Measurements from ENCODE around the gene RPS27L.

RPS27L gene

GRCh38 chr15:63188926-63189871, 31.9 kb upstream of the RPS27L start, which contains the start of gene RAB8B:
TSS of gene RAB8B (plus strand) at chr15:63189606. CDS start at chr15:63189625, 19 bp downstream.
- peak within 1 kb of the TSS; percentile 90 for H3K4me3 ChIP-seq (ENCODE audit: low read length)
- peak; percentile 87 for DNase-seq (ENCODE audit: low read depth, low spot score)

- DNase-seq (ENCODE audit: low read depth, low spot score) = no peak
- peak overlapping the region; percentile 90 for H3K4me3 ChIP-seq (ENCODE audit: low read length)
These were observed 31.1 kb upstream of the RPS27L start for GRCh38 chr15:63188247-63188925.

GRCh38 chr15:63187589-63188226, 30.4 kb upstream of the RPS27L start:
- no peak for DNase-seq (ENCODE audit: low read depth, low spot score)
- H3K4me3 ChIP-seq (ENCODE audit: low read length) = no peak overlapping the region

GRCh38 chr15:63186065-63186464, 28.8 kb upstream of the RPS27L start:
- DNase-seq (ENCODE audit: low read depth, low spot score) = no peak
- no peak overlapping the region for H3K4me3 ChIP-seq (ENCODE audit: low read length)

- DNase-seq (ENCODE audit: low read depth, low spot score) = no peak
- no peak overlapping the region for H3K4me3 ChIP-seq (ENCODE audit: low read length)
These were observed 27.9 kb upstream of the RPS27L start for GRCh38 chr15:63185206-63185605.

GRCh38 chr15:63181648-63182047, 24.4 kb upstream of the RPS27L start:
- DNase-seq (ENCODE audit: low read depth, low spot score) = no peak
- no peak overlapping the region for H3K4me3 ChIP-seq (ENCODE audit: low read length)

- H3K4me3 ChIP-seq (ENCODE audit: low read length) = no peak overlapping the region
- DNase-seq (ENCODE audit: low read depth, low spot score) = no peak
These were observed 23.5 kb upstream of the RPS27L start for GRCh38 chr15:63180746-63181145.

- no peak overlapping the region for H3K4me3 ChIP-seq (ENCODE audit: low read length)
- no peak for DNase-seq (ENCODE audit: low read depth, low spot score)
These were observed 20.8 kb upstream of the RPS27L start for GRCh38 chr15:63178034-63178433.

- no peak for DNase-seq (ENCODE audit: low read depth, low spot score)
These were observed 19.0 kb upstream of the RPS27L start for GRCh38 chr15:63176302-63176701.

GRCh38 chr15:63172851-63173451, 15.7 kb upstream of the RPS27L start:
- DNase-seq (ENCODE audit: low read depth, low spot score) = no peak
- H3K4me3 ChIP-seq (ENCODE audit: low read length) = no peak overlapping the region

More at GRCh38 chr15:63176302-63176701, 19.0 kb upstream of the RPS27L start:
- no peak overlapping the region for H3K4me3 ChIP-seq (ENCODE audit: low read length)

- DNase-seq (ENCODE audit: low read depth, low spot score) = no peak
- H3K4me3 ChIP-seq (ENCODE audit: low read length) = no peak overlapping the region
These were observed 15.1 kb upstream of the RPS27L start for GRCh38 chr15:63172376-63172775.

GRCh38 chr15:63169788-63170187, 12.5 kb upstream of the RPS27L start:
- H3K4me3 ChIP-seq (ENCODE audit: low read length) = no peak overlapping the region

GRCh38 chr15:63166219-63166618, 8.9 kb upstream of the RPS27L start:
- DNase-seq (ENCODE audit: low read depth, low spot score) = peak; percentile 39
- H3K4me3 ChIP-seq (ENCODE audit: low read length) = no peak overlapping the region

More at GRCh38 chr15:63169788-63170187, 12.5 kb upstream of the RPS27L start:
- no peak for DNase-seq (ENCODE audit: low read depth, low spot score)

- no peak for DNase-seq (ENCODE audit: low read depth, low spot score)
These were observed 8.0 kb upstream of the RPS27L start for GRCh38 chr15:63165166-63165859.

GRCh38 chr15:63163217-63163616, 5.9 kb upstream of the RPS27L start:
- no peak overlapping the region for H3K4me3 ChIP-seq (ENCODE audit: low read length)
- no peak for DNase-seq (ENCODE audit: low read depth, low spot score)

More at GRCh38 chr15:63165166-63165859, 8.0 kb upstream of the RPS27L start:
- no peak overlapping the region for H3K4me3 ChIP-seq (ENCODE audit: low read length)

GRCh38 chr15:63160638-63161037, 3.4 kb upstream of the RPS27L start:
- no peak overlapping the region for H3K4me3 ChIP-seq (ENCODE audit: low read length)
- no peak for DNase-seq (ENCODE audit: low read depth, low spot score)

- H3K4me3 ChIP-seq (ENCODE audit: low read length) = peak overlapping the region; percentile 87
- DNase-seq (ENCODE audit: low read depth, low spot score) = no peak
These were observed 684 bp upstream of the RPS27L start for GRCh38 chr15:63157891-63158431.

- H3K4me3 ChIP-seq (ENCODE audit: low read length) = peak overlapping the region; percentile 87
- no peak for DNase-seq (ENCODE audit: low read depth, low spot score)
These were observed 541 bp downstream of the RPS27L start for GRCh38 chr15:63156755-63157117.

All from Jurkat, Clone E6-1 (cell line).